SKM-1 treated with dmso at 0.1 percent for 144 hours (cell line): ENCODE data around the gene GABRR2.
A peak's percentile ranks its signal among the peaks of the same experiment; 100 is the strongest.
"Not testable (repeated sequence)": the region's sequence is repeated elsewhere in the genome, so short reads cannot be mapped to it uniquely, and the experiment has no call there.

Experiments
- DNase-seq: peaks from one replicate; lab custom pipeline; 2025; ENCODE audit not compliant: unreplicated experiment; lab: John Stamatoyannopoulos, UW

The GABRR2 gene

GRCh38 chr6:89324304-89324703 is 9.2 kb upstream of the GABRR2 start:
- DNase-seq: no peak

DNA sequence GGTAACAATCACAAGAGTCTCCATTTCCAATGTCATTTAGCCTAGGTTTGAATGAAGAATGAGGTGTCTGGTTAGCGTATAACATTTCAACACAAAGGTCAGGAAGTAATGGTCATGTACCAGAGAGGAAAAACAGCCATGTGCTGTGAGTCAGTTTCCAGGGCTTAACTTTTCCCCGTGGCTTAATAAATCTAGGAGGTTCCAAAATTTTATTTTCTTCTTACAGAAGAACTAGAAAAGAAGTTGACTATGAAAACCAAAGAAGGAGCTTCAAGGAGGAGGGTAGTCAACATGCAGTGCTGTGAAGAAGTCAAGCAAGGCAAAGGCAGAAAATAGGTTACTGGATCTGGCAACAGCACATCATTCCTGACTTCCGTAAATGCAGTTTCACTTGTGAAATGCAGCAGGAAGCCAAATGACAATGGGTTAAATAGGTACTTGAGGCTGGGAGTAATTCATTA is 8.4 kb upstream of the GABRR2 start:
- DNase-seq: peak; percentile 58

DNA sequence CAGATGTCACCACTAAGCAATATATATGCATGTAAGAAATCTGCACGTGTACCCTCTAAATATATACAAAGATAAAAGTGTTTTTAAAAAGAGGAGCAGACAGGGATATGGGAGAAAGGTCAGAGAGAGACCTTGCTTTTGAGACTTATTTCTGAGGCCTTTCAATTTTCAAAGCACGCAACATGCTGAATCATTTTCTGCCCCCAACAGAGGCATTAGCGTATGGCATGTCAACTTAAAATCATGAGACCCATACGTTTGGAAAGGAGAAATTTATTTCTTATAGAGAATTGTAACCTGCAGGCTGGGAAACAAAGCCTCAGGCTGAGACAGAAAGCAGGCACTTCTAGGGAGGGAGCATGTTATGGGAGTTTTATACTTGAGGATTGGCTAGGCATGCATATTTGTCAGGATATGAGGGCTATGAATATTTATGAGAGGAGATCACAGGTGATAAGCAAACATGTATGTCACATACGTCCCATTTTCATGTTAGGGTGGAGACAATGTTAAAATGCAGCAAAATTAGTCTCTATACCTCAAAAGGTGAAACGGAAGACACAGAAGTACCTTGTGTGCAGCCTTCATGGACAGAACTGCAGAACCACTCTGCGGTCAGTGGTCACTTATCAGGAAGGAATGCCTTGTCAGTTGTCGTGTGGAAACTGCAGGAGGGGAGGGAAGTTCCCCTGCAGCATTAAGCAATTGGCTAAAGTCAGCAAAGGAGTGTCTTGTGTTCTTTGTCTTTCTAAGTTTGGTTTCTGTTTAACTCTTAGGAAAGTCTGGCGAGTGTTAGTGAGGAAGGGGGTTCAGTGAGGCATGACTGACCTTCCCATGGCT is 6.3 kb upstream of the GABRR2 start:
- peak; percentile 93 for DNase-seq

DNA sequence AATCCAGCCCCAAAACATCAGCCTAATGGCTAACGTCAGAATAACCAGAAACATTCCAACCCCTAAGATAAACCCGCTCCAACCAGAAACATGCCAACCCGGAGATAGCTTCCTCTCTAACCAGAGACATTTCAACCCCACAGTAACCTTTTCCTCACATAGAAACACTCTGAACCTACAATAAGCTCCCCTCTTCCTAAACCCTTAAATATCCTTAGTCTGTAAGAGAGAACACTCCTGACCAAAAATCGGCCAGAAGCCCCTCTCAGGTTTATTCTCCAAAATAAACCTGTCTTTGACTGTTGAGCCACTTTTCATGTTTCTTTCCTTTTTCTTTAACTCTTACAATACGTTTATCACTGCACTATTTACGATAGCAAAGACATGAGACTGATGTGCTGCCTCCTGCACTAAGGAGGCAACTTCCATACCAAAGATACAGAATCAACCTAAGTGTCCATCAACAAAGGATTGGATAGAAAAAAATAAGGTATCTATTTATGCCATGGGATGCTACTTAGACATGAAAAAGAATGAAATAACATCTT is 5.0 kb upstream of the GABRR2 start:
- no peak for DNase-seq

- DNase-seq: no peak
Measured at GRCh38 chr6:89317067-89317466, 2.0 kb upstream of the GABRR2 start.

DNA sequence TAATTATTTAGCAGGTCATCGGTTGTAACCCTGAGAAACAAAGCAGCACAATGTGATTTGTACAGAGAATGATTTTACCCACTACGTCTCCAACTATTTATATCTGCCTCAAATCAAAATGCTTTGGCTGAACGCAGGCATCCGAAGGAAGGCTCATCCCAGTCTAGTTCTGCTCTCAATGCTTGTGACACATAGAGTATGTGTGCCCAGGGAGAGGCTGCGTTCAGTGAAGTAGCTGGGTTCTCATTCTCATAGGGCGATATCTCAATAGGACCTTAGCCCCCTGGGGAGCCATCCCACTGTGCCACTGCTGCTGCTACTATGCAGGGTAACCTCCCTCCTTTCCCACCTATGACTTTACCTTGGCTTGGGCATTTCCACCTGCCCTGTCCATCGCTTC is 407 bp downstream of the GABRR2 start:
- DNase-seq: no peak

DNA sequence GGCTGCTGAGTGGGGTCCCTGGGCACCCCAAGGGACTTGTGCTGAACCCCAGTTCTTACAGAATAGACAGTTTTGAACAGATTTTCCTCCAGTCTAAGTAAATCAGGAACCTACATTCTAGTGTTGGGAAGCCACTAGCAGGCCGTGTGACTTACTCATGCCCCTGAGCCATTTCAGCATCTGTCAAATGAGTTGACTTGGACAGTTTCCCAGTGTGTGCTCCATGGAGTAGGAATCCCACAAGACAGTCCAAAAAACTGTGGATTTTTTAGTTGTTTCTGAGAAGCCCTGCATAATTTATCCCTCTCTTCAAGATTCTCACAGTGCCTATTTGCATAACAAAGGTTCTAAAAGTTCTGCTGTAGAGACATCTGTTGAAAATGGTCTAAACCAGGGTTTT is 2.1 kb downstream of the GABRR2 start:
- DNase-seq: no peak

GRCh38 chr6:89311853-89312531 is 3.1 kb downstream of the GABRR2 start:
- DNase-seq: no peak

- DNase-seq: no peak
Measured at GRCh38 chr6:89311530-89311852, 3.6 kb downstream of the GABRR2 start.

DNA sequence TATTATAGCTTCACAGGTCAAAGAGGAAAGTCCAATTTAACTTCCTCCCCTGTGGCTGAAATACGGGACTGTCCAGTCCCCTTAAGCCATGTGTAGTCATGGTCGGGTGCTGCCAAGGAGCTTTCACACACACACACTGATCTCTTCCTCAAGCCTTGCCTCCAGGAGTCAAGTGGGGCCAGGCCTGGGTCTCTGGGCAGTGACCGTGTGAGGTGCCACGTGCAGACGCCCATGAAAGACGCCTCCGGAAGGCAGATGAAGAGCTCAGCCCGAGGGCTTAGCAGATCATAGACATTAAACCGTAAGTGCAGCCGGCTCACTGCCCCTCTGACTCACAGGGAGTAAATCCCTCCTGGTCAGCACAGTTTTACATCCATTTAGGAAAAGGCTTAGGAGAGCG is 4.2 kb downstream of the GABRR2 start:
- no peak for DNase-seq

DNA sequence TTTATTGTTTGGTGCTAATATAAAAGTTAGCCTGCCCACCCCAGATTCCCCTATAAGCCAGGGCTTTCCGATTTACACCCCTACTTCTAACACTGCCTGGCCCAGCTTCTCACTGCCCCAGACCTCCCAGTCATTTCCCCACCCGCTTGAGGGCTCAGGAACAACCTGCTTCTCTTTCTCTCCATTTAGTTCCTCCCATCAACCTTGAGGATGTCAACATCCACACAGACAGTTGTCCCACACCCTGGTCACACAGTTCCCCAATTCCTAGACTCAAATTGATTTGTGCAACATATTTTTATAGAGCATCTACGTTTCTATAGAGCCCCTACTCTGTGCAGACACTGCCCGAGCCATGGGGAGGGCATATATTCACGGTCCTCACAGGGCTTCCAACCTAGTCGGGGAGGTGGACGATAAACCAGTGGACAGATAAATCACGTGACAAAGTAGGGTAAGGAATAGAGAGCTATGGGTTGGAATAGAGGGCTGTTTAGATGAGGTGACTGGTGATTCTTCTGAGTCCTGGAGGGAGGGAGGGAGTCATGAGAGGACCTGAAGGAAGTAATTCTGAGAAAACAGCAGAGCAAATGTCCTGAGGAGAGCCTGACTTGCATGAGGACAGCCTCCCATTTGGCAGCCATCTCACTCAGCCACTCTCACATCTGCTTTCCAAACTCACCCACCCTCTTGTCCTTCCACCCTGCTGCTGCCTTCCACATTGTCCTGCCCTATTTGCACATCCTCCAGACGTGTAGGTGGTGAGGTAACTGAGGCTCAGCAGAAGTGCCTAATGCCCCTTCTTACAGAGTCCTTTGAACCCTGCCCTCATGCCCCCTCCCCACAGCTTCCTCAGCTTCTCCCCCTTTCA is 6.3 kb downstream of the GABRR2 start:
- DNase-seq: peak; percentile 83

- not testable (repeated sequence) for DNase-seq
Measured at GRCh38 chr6:89304517-89304916, 10.6 kb downstream of the GABRR2 start.

- no peak for DNase-seq
Measured at GRCh38 chr6:89302936-89303335, 12.2 kb downstream of the GABRR2 start.

DNA sequence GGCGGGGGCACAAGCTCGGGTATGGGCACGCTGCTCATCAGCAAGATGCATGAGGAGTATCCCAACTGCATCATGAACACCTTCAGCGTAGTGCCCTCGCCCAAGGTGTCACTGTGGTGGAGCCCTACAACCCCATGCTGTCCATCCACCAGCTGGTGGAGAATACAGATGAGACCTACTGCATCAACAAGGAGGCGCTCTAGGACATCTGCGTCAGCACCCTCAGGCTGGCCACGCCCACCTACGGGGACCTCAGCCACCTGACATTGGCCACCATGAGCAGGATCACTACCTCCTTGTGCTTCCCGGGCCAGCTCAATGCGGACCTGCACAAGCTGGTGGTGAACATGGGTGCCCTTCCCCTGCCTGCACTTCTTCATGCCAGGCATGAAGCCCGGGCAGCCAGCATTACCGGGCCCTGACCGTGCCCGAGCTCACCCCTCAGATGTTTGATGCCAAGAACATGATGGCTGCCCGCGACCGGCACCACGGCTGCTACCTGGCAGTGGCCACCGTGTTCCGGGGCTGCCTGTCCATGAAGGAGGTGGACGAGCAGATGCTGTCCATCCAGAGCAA is 12.8 kb downstream of the GABRR2 start:
- DNase-seq: no peak

GRCh38 chr6:89301586-89302194 is 13.4 kb downstream of the GABRR2 start:
- no peak for DNase-seq

DNA sequence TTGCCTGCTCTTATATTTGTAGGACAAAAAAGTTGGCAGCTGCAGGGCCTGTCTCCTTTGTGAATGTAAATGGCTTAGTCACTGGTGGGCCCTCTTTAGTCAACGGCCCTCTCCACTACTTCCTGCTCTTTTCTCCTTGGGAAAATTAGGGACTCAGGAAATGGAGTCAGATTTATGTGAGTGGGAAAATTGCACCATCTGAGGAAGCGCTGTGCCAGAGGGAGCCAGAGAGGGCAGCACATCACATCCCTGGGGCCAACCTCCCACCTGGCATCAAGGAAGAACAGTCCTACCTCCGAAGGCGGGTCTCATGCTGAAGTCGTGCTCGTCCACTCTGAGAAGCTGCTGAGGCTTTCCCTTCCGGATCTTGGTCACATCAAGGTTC is 15.6 kb downstream of the GABRR2 start:
- DNase-seq: no peak

GRCh38 chr6:89298680-89299465 is 16.2 kb downstream of the GABRR2 start:
- DNase-seq: peak; percentile 33

DNA sequence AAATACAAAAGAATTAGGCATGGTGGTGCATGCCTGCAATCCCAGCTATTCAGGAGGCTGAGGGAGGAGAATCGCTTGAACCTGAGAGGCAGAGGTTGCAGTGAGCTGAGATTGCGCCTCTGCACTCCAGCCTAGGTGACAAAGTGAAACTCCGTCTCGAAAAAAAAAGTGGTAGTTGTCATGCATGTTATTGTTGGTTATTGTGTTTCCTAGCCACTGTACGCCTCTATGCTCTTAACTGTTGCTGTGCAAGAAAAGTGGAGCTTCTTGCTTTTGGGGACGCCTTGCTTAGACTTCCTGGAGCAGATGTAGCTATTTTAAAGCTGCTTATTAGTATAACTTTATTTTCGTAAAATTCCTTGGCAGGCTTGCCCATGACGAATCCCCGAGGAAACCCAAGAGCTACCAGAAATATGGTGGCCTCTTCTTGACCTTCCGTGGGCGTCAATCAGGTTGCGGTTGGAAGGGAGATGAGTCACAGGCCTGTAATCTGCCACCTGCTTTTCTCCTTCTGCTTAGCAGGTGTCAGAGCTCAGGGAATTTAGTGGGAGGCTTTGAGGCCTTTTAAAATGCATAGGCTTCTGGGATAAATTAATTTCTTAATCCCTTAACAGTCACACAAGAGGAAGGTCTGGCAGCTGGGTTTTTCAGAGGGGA is 17.3 kb downstream of the GABRR2 start:
- peak; percentile 73 for DNase-seq

- DNase-seq: no peak
Measured at GRCh38 chr6:89295981-89296380, 19.1 kb downstream of the GABRR2 start.
